ENCODE results near the gene ATP13A4. TPM values are rescaled to one million over a fixed set of nuclear protein-coding genes. Genes with fewer than 3 reads are reported as not detected.

ATP13A4 gene
- total RNA-seq, 1 donor = not detected

DNA sequence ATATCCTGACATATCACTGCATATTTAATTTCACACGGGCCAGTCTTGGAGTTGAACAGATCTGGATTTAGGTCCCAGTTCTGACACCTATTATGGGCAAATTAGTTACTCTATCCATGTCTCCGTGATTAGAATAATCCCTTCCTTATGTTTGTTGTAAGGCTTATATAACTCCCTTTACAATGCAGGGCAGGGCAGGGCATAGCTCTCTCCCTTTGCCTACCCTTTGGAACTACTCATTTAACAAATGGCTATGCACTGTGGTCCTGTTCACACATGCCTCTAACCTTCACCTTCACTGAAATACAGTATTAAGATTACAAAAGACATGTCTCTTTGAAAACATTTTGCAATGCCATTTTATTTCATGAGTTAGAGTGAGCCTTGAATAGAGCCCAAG lies 151.4 kb downstream of the ATP13A4 start:
- no peaks in the 10 kb centered on the region for H3K79me2 ChIP-seq (ENCODE audit: insufficient read depth, low read length)
- H3K27me3 ChIP-seq (ENCODE audit: insufficient read depth, low read length) = no peaks in the 10 kb centered on the region
- H3K4me1 ChIP-seq (ENCODE audit: insufficient read depth, low read length) = no peaks in the 10 kb centered on the region
- no peak overlapping the region for H3K4me3 ChIP-seq (ENCODE audit: insufficient read depth, low read length)
- TF ChIP-seq, protein P1, sequence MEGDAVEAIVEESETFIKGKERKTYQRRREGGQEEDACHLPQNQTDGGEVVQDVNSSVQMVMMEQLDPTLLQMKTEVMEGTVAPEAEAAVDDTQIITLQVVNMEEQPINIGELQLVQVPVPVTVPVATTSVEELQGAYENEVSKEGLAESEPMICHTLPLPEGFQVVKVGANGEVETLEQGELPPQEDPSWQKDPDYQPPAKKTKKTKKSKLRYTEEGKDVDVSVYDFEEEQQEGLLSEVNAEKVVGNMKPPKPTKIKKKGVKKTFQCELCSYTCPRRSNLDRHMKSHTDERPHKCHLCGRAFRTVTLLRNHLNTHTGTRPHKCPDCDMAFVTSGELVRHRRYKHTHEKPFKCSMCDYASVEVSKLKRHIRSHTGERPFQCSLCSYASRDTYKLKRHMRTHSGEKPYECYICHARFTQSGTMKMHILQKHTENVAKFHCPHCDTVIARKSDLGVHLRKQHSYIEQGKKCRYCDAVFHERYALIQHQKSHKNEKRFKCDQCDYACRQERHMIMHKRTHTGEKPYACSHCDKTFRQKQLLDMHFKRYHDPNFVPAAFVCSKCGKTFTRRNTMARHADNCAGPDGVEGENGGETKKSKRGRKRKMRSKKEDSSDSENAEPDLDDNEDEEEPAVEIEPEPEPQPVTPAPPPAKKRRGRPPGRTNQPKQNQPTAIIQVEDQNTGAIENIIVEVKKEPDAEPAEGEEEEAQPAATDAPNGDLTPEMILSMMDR (IDR thresholded peaks at IDR 0.05; ENCODE audit: extremely low read depth, low read depth, low read length) = no peak
- H3K27ac ChIP-seq (ENCODE audit: low read depth, low read length) = no peak overlapping the region
- no peak overlapping the region for H3K4me2 ChIP-seq (ENCODE audit: insufficient read depth, low read length)
- no peaks in the 10 kb centered on the region for H4K20me1 ChIP-seq (ENCODE audit: insufficient read depth, low read length)
- no peaks in the 10 kb centered on the region for H3K9me3 ChIP-seq (ENCODE audit: low read depth, low read length)
- no peaks in the 10 kb centered on the region for H3K36me3 ChIP-seq (ENCODE audit: insufficient read depth, low read length)
- H2AFZ ChIP-seq (ENCODE audit: low read length) = no peak overlapping the region
- no peak for DNase-seq (ENCODE audit: insufficient read length, low spot score, missing footprints)

DNA sequence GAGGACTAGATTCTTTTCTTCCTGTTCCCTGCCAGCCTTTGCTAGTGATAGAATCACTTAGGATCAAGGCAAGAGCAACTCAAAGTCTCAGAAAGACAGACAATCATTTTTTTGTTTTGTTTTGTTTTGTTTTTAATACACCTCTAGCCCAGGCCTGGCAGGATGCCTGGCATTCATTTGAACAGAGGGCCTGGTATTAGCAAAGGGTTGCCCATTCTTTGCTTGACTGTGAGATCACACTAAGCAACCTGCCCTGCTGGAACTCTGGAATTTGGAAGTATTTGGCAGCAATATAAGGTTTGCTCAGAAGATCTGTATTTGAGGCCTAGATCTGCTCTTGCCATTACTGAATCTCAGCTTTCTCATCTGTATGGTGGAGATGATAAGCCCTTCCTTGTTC lies 154.4 kb downstream of the ATP13A4 start:
- no peaks in the 10 kb centered on the region for H3K9me3 ChIP-seq (ENCODE audit: low read depth, low read length)
- H2AFZ ChIP-seq (ENCODE audit: low read length) = no peak overlapping the region
- H3K36me3 ChIP-seq (ENCODE audit: insufficient read depth, low read length) = no peaks in the 10 kb centered on the region
- DNase-seq (ENCODE audit: insufficient read length, low spot score, missing footprints) = no peak
- no peak overlapping the region for H3K4me3 ChIP-seq (ENCODE audit: insufficient read depth, low read length)
- no peaks in the 10 kb centered on the region for H3K4me1 ChIP-seq (ENCODE audit: insufficient read depth, low read length)
- H3K27ac ChIP-seq (ENCODE audit: low read depth, low read length) = no peak overlapping the region
- no peaks in the 10 kb centered on the region for H3K79me2 ChIP-seq (ENCODE audit: insufficient read depth, low read length)
- no peaks in the 10 kb centered on the region for H4K20me1 ChIP-seq (ENCODE audit: insufficient read depth, low read length)
- no peaks in the 10 kb centered on the region for H3K27me3 ChIP-seq (ENCODE audit: insufficient read depth, low read length)
- H3K4me2 ChIP-seq (ENCODE audit: insufficient read depth, low read length) = no peak overlapping the region
- TF ChIP-seq, protein P1 (IDR thresholded peaks at IDR 0.05; ENCODE audit: extremely low read depth, low read depth, low read length) = no peak

DNA sequence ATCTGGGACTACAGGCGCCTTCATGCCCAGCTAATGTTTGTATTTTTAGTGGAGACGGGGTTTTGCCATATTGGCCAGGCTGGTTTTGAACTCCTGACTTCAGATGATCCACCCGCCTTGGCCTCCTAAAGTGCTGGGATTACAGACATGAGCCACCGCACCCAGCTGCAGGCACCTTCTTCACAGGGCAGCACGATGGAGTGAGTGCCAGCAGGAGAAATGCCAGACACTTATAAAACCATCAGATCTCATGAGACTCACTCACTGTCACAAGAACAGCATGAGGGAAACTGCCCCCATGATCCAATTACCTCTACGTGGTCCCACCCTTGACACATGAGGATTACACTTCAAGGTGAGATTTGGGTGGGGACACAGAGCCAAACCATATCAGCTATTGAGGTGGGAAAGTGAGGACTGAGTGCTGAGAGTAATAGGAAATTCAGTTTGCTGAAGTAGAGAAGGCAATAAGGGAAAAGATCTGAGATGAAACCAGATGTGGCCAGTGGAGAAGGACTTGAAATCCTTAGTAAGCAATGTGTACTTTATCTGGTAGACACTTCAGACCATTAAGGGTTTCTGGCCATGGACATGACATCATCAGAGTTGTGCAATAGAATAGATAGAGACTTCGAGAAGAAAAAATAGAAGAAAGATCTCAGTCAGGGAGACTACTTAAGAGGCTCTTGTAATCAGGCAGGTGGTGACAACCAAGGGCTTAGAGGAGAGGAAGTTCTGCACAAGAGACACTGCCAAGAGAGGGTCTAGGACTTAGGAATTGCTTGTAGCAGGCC lies 158.0 kb downstream of the ATP13A4 start:
- Histone ChIP-seq H3K4me1 (ENCODE audit: insufficient read depth, low read length) (no peaks in the 10 kb centered on the region), H3K36me3 (ENCODE audit: insufficient read depth, low read length) (no peaks in the 10 kb centered on the region), H2AFZ (ENCODE audit: low read length) (no peak overlapping the region), H3K27ac (ENCODE audit: low read depth, low read length) (no peak overlapping the region), H3K79me2 (ENCODE audit: insufficient read depth, low read length) (no peaks in the 10 kb centered on the region), H4K20me1 (ENCODE audit: insufficient read depth, low read length) (no peaks in the 10 kb centered on the region), H3K4me2 (ENCODE audit: insufficient read depth, low read length) (no peak overlapping the region), H3K4me3 (ENCODE audit: insufficient read depth, low read length) (no peak overlapping the region), H3K27me3 (ENCODE audit: insufficient read depth, low read length) (no peaks in the 10 kb centered on the region), H3K9me3 (ENCODE audit: low read depth, low read length) (no peaks in the 10 kb centered on the region)
- no peak for DNase-seq (ENCODE audit: insufficient read length, low spot score, missing footprints)
- TF ChIP-seq, protein P1 (IDR thresholded peaks at IDR 0.05; ENCODE audit: extremely low read depth, low read depth, low read length) = no peak

DNA sequence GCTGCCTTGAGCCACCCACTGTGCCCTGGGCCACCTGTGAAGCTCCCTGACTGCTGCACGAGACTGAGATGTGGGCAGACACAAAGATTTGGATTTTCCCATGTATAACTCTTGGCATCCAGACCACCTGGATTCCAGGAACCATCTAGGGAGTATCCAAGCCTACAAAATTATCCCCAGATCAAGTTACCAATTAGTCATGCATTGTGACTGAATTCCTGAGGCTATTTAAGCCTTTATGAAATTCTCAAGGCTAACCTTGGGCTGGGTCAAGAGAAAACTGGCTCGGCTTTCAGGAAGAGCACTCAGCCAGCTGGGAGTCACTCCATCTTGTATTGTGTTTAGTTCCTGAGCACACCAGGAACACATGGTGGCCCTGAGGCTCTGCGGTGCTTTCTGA lies 162.8 kb downstream of the ATP13A4 start:
- Histone ChIP-seq H4K20me1 (ENCODE audit: insufficient read depth, low read length) (no peaks in the 10 kb centered on the region), H3K27me3 (ENCODE audit: insufficient read depth, low read length) (no peaks in the 10 kb centered on the region), H3K4me1 (ENCODE audit: insufficient read depth, low read length) (no peaks in the 10 kb centered on the region), H3K9me3 (ENCODE audit: low read depth, low read length) (no peaks in the 10 kb centered on the region), H3K4me3 (ENCODE audit: insufficient read depth, low read length) (no peak overlapping the region), H3K27ac (ENCODE audit: low read depth, low read length) (no peak overlapping the region), H3K4me2 (ENCODE audit: insufficient read depth, low read length) (no peak overlapping the region), H3K36me3 (ENCODE audit: insufficient read depth, low read length) (no peaks in the 10 kb centered on the region), H2AFZ (ENCODE audit: low read length) (no peak overlapping the region), H3K79me2 (ENCODE audit: insufficient read depth, low read length) (no peaks in the 10 kb centered on the region)
- DNase-seq (ENCODE audit: insufficient read length, low spot score, missing footprints) = no peak
- TF ChIP-seq, protein P1 (IDR thresholded peaks at IDR 0.05; ENCODE audit: extremely low read depth, low read depth, low read length) = no peak

Measured in osteoblast (primary cell).